Activated CD4-positive, alpha-beta T cell treated with anti-CD3 and anti-CD28 coated beads, Interleukin-2, Interleukin-6, amounts not matched to agents 100 ng/mL and 50 ng/mL, durations not matched to agents 16 hours and 8 hours (primary cell): ENCODE results near the gene TMEM184B.

ENCODE experiments used
- DNase-seq: peaks from one replicate; pipeline ENCODE4 v3.0.0-alpha.2; 2020

TMEM184B gene

GRCh38 chr22:38272373-38273134, at the start of gene TMEM184B:
TSS of gene TMEM184B (minus strand) at chr22:38273010. CDS start at chr22:38247961, 25,049 bp downstream.
- DNase-seq: peak; percentile 87

- no peak for DNase-seq
Observed at GRCh38 chr22:38320605-38321402, 48.0 kb upstream of the TMEM184B start.

- DNase-seq: no peak
Observed at GRCh38 chr22:38318792-38319773, 46.3 kb upstream of the TMEM184B start.

- DNase-seq: no peak
Observed at GRCh38 chr22:38317995-38318715, 45.3 kb upstream of the TMEM184B start.

- DNase-seq: peak; percentile 76
Observed at GRCh38 chr22:38317122-38317994, 44.5 kb upstream of the TMEM184B start, which contains the start of gene CSNK1E. TSS of gene CSNK1E (minus strand) at chr22:38317433. CDS start at chr22:38314157, 3,276 bp downstream.

GRCh38 chr22:38316364-38317121, 43.7 kb upstream of the TMEM184B start:
- DNase-seq: peak; percentile 43

GRCh38 chr22:38315823-38316363, 43.1 kb upstream of the TMEM184B start:
- DNase-seq: no peak

GRCh38 chr22:38314933-38315822, 42.4 kb upstream of the TMEM184B start:
- no peak for DNase-seq

GRCh38 chr22:38314051-38314932, 41.5 kb upstream of the TMEM184B start:
- DNase-seq: no peak

- DNase-seq: peak; percentile 43
Observed at GRCh38 chr22:38313384-38313955, 40.7 kb upstream of the TMEM184B start.

GRCh38 chr22:38312261-38312800, 39.5 kb upstream of the TMEM184B start:
- no peak for DNase-seq

- DNase-seq: no peak
Observed at GRCh38 chr22:38311323-38311620, 38.5 kb upstream of the TMEM184B start.

- no peak for DNase-seq
Observed at GRCh38 chr22:38310518-38311322, 37.9 kb upstream of the TMEM184B start.

- no peak for DNase-seq
Observed at GRCh38 chr22:38309614-38310517, 37.1 kb upstream of the TMEM184B start.

- DNase-seq: no peak
Observed at GRCh38 chr22:38308791-38309498, 36.1 kb upstream of the TMEM184B start.
